DOHH2 (cell line): ENCODE results near the gene SH3PXD2A.

ENCODE experiments used
- CTCF ChIP-seq: fragments of 200-600 bp; sonication (generic); IDR thresholded peaks from one replicate; pipeline ENCODE4 v1.5.1; 2014; ENCODE audit warnings: antibody characterized with exemption, mild to moderate bottlenecking, low read depth, low read length; ENCODE audit not compliant: poor library complexity, severe bottlenecking
- EZH2phosphoT487 ChIP-seq: fragments of 200-600 bp; sonication (generic); IDR thresholded peaks from 2 replicates; pipeline ENCODE4 v1.6.1; 2017; ENCODE audit warnings: borderline replicate concordance, mild to moderate bottlenecking, antibody characterized with exemption, low read length, moderate library complexity, mixed read lengths

DNA sequence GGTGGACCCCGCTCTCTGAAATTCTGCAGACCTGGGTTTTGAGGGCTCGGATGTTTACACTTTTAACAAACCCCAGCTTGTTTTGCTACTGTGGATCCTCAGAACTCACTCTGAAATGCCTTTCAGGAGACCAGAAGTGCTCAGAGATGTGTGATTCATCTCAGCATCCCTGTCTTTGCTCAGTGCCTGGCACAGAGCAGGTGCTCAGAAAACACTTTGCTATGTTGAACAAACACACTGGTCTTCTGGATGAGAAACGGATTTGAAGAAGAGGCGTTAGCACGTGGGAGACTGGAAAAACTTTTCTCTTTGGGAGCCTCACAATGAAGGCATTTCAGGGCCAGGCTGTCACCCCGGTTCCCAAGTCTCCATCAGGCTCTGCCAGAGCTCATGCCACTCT is 53.3 kb downstream of the SH3PXD2A start:
- TF ChIP-seq CTCF (no peak), EZH2phosphoT487 (no peak)
